ENCODE data around the gene SOX5.

SOX5 gene

GRCh38 chr12:23753628-23754365 is 195.7 kb downstream of the SOX5 start:
- no peak overlapping the region for H3K4me3 ChIP-seq (replicated peaks; ENCODE audit: low read depth, low read length)
- no peak for TF ChIP-seq CTCF (IDR thresholded peaks at IDR 0.05; ENCODE audit: low read length, missing control alignments)
- no peak for DNase-seq (ENCODE audit: low read depth)

DNA sequence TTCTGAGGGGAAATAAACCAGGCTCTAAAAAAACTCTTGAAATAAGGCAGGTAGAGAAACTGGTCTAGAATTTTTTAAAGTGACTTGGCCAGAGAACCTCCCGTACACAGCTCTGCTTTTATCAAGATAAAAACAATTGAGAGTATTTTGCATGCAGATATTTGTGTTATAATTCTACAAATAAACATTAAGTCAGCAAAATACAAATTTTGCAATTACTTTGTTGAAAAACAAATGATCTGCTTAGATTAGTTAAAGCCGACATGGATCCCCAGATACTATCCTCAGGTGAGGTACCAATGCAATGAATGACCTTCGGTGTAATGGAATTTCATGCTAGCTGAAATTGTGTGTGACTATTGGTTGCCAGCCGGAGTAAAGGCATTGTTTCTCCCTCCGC is 197.2 kb downstream of the SOX5 start:
- H3K4me3 ChIP-seq (replicated peaks; ENCODE audit: low read depth, low read length), result no peak overlapping the region
- no peak for TF ChIP-seq CTCF (IDR thresholded peaks at IDR 0.05; ENCODE audit: low read length, missing control alignments)
- no peak for DNase-seq (ENCODE audit: low read depth)

DNA sequence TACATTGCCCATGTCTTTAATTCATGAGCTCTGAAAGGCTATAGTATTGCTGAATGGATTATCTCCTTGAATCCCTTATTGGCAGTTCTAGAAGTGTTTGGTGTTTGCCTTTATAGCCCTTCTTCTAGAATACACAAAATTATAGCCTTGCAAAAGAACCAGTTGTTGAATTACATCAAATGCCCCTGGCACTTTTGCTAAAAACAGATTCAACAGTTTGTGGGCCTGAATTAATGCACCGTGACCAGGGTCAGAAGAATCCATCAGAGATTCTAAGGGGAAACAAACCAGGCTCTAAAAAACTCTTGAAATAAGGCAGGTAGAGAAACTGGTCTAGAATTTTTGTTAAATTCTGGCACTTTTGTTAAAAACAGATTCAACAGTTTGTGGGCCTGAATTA is 197.8 kb downstream of the SOX5 start:
- no peak overlapping the region for H3K4me3 ChIP-seq (replicated peaks; ENCODE audit: low read depth, low read length)
- DNase-seq (ENCODE audit: low read depth), result no peak
- TF ChIP-seq CTCF (IDR thresholded peaks at IDR 0.05; ENCODE audit: low read length, missing control alignments), result no peak

DNA sequence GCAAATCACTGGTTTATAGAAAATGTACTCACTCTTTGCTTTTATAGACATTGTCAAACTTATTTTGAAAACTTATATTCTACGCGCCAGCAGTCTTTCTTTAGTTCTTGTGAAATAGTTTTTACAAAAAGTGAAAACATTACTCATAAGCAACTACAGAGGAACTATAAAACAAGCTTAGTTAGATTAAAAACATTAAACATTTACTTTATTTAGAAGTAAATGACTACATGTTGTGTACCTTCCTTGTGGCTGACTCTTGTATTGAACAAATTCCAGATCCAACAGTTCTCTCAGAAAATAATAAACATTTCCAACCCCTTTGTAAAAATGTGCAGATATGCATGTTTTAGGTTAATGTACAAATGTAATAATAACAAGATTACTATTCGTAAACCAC is 198.5 kb downstream of the SOX5 start:
- no peak overlapping the region for H3K4me3 ChIP-seq (replicated peaks; ENCODE audit: low read depth, low read length)
- no peak for DNase-seq (ENCODE audit: low read depth)
- no peak for TF ChIP-seq CTCF (IDR thresholded peaks at IDR 0.05; ENCODE audit: low read length, missing control alignments)

DNA sequence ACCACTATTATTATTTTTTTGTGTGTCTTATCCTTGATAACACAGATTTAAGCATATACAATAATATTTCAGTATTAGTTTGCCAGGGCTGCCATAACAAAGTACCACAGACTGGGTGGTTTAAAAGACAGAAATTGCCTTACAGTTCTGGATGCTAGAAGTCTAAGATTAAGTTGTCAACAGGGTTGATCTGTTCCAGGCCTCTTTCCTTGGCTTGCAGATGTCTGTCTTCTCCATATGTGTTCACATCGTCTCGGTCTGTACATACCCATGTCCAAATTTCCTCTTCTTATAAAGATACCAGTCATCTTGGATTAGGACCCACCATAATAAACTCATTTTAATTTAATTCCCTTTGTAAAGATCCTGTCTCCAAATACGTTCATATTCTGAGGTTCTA is 204.8 kb downstream of the SOX5 start:
- no peak for DNase-seq (ENCODE audit: low read depth)
- no peak for TF ChIP-seq CTCF (IDR thresholded peaks at IDR 0.05; ENCODE audit: low read length, missing control alignments)
- H3K4me3 ChIP-seq (replicated peaks; ENCODE audit: low read depth, low read length), result no peak overlapping the region

DNA sequence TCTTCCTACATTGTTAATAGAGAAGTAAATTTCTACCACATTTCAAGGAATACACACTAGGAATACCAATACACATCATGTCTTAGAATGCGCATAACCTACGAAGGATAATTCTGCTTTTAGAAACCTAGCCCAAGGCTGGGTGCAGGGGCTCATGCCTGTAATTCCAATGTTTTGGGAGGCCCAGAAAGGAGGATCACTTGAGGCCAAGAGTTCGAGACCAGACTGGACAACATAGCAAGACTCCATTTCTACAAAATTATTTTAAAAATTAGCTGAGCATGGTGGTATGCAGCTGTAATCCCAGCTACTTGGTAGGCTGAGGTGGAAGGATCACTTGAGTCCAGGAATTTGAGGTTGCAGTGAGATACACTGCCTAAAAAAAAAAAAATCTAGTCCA is 206.9 kb downstream of the SOX5 start:
- no peak overlapping the region for H3K4me3 ChIP-seq (replicated peaks; ENCODE audit: low read depth, low read length)
- TF ChIP-seq CTCF (IDR thresholded peaks at IDR 0.05; ENCODE audit: low read length, missing control alignments), result no peak
- no peak for DNase-seq (ENCODE audit: low read depth)

DNA sequence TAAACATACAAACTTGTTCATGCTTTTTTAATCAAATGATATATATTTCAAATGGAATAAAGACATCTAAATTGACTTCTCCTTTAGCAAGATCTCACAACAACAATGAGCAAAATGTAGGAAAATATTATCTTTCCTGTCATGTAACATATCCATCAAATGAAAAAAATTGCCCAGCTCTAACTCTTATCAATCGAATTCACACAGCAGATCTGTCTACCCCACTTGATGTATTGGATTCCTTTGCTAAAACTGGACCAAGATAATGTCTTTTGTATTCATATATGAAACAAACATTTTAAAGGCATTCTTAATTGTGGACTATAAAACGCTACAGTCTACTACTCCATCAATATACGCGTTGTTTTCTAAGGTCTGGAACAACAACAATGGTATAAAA is 218.0 kb downstream of the SOX5 start:
- no peak for DNase-seq (ENCODE audit: low read depth)
- no peak overlapping the region for H3K4me3 ChIP-seq (replicated peaks; ENCODE audit: low read depth, low read length)
- TF ChIP-seq CTCF (IDR thresholded peaks at IDR 0.05; ENCODE audit: low read length, missing control alignments), result no peak
